PC-3 (cell line): ENCODE results near the gene AGPAT3. TPM values are rescaled to one million over a fixed set of nuclear protein-coding genes. Genes with fewer than 3 reads are reported as not detected.

Source experiments
- ATAC-seq: fragments of 200-7000 bp; cut with Tn5 transposase; 2 replicates; pipeline ENCODE4 v1.9.1; 2020; ENCODE audit warnings: mild to moderate bottlenecking, moderate library complexity
- BruUV-seq: library from RNA; stranded (reverse); fragments of 400-500 nt; replicated peaks from 2 replicates; lab custom pipeline; 2021; lab: Mats Ljungman, UMichigan
- CTCF ChIA-PET: fragments of 300-600 bp; sonication (Branson Sonifier 250); formaldehyde crosslinking; loops from one replicate; lab custom pipeline; 2022; ENCODE audit warnings: antibody characterized with exemption; lab: Charles Lee
- POLR2A ChIA-PET: fragments of 300-600 bp; sonication (Branson Sonifier 250); formaldehyde crosslinking; loops from one replicate; lab custom pipeline; 2022; ENCODE audit warnings: antibody characterized with exemption; ENCODE audit not compliant: unreplicated experiment; lab: Charles Lee
- DNase-seq: peaks from one replicate; pipeline ENCODE4 v3.0.0-alpha.2; 2015
- H2AFZ ChIP-seq: fragments of 300-600 bp; sonication (generic); 2 replicates; pipeline ENCODE4 v1.6.0; 2016; ENCODE audit warnings: antibody characterized with exemption, low read length
- H3F3A ChIP-seq: fragments of 300-600 bp; sonication (generic); one replicate; pipeline ENCODE4 v1.6.0; 2017; ENCODE audit warnings: antibody characterized with exemption, low read length, control low read depth, mild to moderate bottlenecking; ENCODE audit not compliant: unreplicated experiment
- H3K27ac ChIP-seq: fragments of 300-600 bp; sonication (generic); 2 replicates; pipeline ENCODE4 v1.5.1; 2016; ENCODE audit warnings: mild to moderate bottlenecking, low read length
- H3K27me3 ChIP-seq: fragments of 300-600 bp; sonication (generic); 2 replicates; pipeline ENCODE4 v1.6.1; 2016; ENCODE audit warnings: low read length, mixed read lengths
- H3K36me3 ChIP-seq: fragments of 300-600 bp; sonication (generic); 2 replicates; pipeline ENCODE4 v1.6.1; 2016; ENCODE audit warnings: low read depth, mixed run types, low read length, mixed read lengths
- H3K4me1 ChIP-seq: fragments of 300-600 bp; sonication (generic); 2 replicates; pipeline ENCODE4 v1.5.1; 2016; ENCODE audit warnings: low read length; ENCODE audit not compliant: insufficient read depth
- H3K4me2 ChIP-seq: fragments of 300-600 bp; sonication (generic); 2 replicates; pipeline ENCODE4 v1.6.0; 2016; ENCODE audit warnings: low read length
- H3K4me3 ChIP-seq: fragments of 300-600 bp; sonication (generic); 2 replicates; pipeline ENCODE4 v1.5.1; 2016; ENCODE audit warnings: mild to moderate bottlenecking, low read length, mixed read lengths
- H3K79me2 ChIP-seq: fragments of 300-600 bp; sonication (generic); 2 replicates; pipeline ENCODE4 v1.6.1; 2017; ENCODE audit warnings: low read length, mixed read lengths
- H3K9ac ChIP-seq: fragments of 300-600 bp; sonication (generic); 2 replicates; pipeline ENCODE4 v1.6.0; 2016; ENCODE audit warnings: mild to moderate bottlenecking, low read length
- H3K9me2 ChIP-seq: fragments of 300-600 bp; sonication (generic); replicated peaks from 2 replicates; pipeline ENCODE4 v1.6.1; 2016; ENCODE audit warnings: mixed run types, low read length, mixed read lengths
- H3K9me3 ChIP-seq: fragments of 300-600 bp; sonication (generic); 2 replicates; pipeline ENCODE4 v1.6.1; 2016; ENCODE audit warnings: low read length, mixed read lengths
- H4K20me1 ChIP-seq: fragments of 300-600 bp; sonication (generic); 2 replicates; pipeline ENCODE4 v1.6.1; 2016; ENCODE audit warnings: low read length, mixed read lengths
- EZH2 ChIP-seq: fragments of 300-600 bp; sonication (generic); IDR thresholded peaks from one replicate; pipeline ENCODE4 v1.6.1; 2017; ENCODE audit warnings: antibody characterized with exemption, mild to moderate bottlenecking, low read length; ENCODE audit not compliant: unreplicated experiment
- EZH2phosphoT487 ChIP-seq: fragments of 300-600 bp; sonication (generic); IDR thresholded peaks from 2 replicates; pipeline ENCODE4 v1.6.1; 2018; ENCODE audit warnings: mild to moderate bottlenecking, antibody characterized with exemption, low read length, borderline replicate concordance
- intact Hi-C: fragments of 100-400 bp; cut with micrococcal nuclease; formaldehyde crosslinking; loops from 2 replicates; pipeline ENCODE4 v1.9.0; 2023
- total RNA-seq: library from RNA; depleted of rRNA; stranded (reverse); fragments of >200 nt; gene quantifications from 2 replicates; pipeline ENCODE4 v1.2.3, GENCODE V29; 2014
- TF ChIP-seq, protein P1 (sequence below): fragments of 300-600 bp; sonication (generic); conservative IDR thresholded peaks from 2 replicates; pipeline ENCODE4 v1.5.1; 2017; ENCODE audit warnings: antibody characterized with exemption, low read depth, mild to moderate bottlenecking, low read length

The AGPAT3 gene
- total RNA-seq, 1 experiment from 2014 or later = 76.1 TPM

- Histone ChIP-seq H3K4me3 (no peak overlapping the region), H3F3A (no peaks in the 10 kb centered on the region), H3K9me3 (no peaks in the 10 kb centered on the region), H2AFZ (no peak overlapping the region), H4K20me1 (peaks cover 13% of the 10 kb centered on the region), H3K36me3 (0 out of 2 replicates have a peak, but pooled peaks cover 6% of the 10 kb centered on the region), H3K79me2 (peaks cover 88% of the 10 kb centered on the region), H3K9ac (no peak overlapping the region), H3K4me2 (no peak overlapping the region), H3K9me2 (no peaks in the 10 kb centered on the region), H3K4me1 (peaks cover 17% of the 10 kb centered on the region), H3K27me3 (no peaks in the 10 kb centered on the region), H3K27ac (no peak overlapping the region)
- BruUV-seq = no TSS peak
- intact Hi-C loops = no loop called here
- CTCF ChIA-PET = no interaction called here
- TF ChIP-seq, protein P1, sequence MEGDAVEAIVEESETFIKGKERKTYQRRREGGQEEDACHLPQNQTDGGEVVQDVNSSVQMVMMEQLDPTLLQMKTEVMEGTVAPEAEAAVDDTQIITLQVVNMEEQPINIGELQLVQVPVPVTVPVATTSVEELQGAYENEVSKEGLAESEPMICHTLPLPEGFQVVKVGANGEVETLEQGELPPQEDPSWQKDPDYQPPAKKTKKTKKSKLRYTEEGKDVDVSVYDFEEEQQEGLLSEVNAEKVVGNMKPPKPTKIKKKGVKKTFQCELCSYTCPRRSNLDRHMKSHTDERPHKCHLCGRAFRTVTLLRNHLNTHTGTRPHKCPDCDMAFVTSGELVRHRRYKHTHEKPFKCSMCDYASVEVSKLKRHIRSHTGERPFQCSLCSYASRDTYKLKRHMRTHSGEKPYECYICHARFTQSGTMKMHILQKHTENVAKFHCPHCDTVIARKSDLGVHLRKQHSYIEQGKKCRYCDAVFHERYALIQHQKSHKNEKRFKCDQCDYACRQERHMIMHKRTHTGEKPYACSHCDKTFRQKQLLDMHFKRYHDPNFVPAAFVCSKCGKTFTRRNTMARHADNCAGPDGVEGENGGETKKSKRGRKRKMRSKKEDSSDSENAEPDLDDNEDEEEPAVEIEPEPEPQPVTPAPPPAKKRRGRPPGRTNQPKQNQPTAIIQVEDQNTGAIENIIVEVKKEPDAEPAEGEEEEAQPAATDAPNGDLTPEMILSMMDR = no peak
- no peak for TF ChIP-seq EZH2
- no peak for TF ChIP-seq EZH2phosphoT487
- ATAC-seq (no peak), DNase-seq (no peak)
- POLR2A ChIA-PET = no interaction called here
These were observed 13.0 kb downstream of the AGPAT3 start for GRCh38 chr21:43877936-43878575.

GRCh38 chr21:43879348-43880110 lies 14.5 kb downstream of the AGPAT3 start:
- H4K20me1 ChIP-seq = peaks cover 13% of the 10 kb centered on the region
- DNase-seq = no peak
- H3K36me3 ChIP-seq = 0 out of 2 replicates have a peak, but pooled peaks cover 6% of the 10 kb centered on the region
- H3K4me1 ChIP-seq = peaks cover 22% of the 10 kb centered on the region
- no peak overlapping the region for H3K4me3 ChIP-seq
- H3K9me3 ChIP-seq = no peaks in the 10 kb centered on the region
- no peaks in the 10 kb centered on the region for H3K27me3 ChIP-seq
- H3F3A ChIP-seq = no peaks in the 10 kb centered on the region
- no peak overlapping the region for H3K9ac ChIP-seq
- no peak overlapping the region for H2AFZ ChIP-seq
- intact Hi-C loops = no loop called here
- peaks cover 86% of the 10 kb centered on the region for H3K79me2 ChIP-seq
- TF ChIP-seq EZH2 (no peak), EZH2phosphoT487 (no peak)
- TF ChIP-seq, protein P1 = no peak
- H3K4me2 ChIP-seq = peak overlapping the region; percentile 26
- no peak for ATAC-seq
- peak overlapping the region; percentile 7 for H3K27ac ChIP-seq
- POLR2A ChIA-PET = no interaction called here
- no TSS peak for BruUV-seq
- CTCF ChIA-PET = interaction anchor here (0.6 to 1.4 kb wide), 2 partner anchors 69 to 423 kb away, joined by 3 to 4 read pairs; no protein-coding TSS in a partner anchor
- no peaks in the 10 kb centered on the region for H3K9me2 ChIP-seq
